Psoas muscle (tissue), 8 donors: ENCODE data around the gene HMOX1. TPM values are rescaled to one million over a fixed set of nuclear protein-coding genes. Genes with fewer than 3 reads are reported as not detected.

ENCODE experiments used
- ATAC-seq, 4 donors: fragments of 200-7000 bp; cut with Tn5 transposase; one replicate each; pipeline ENCODE4 v1.9.1; 2020; ENCODE audit warnings: moderate library complexity in 3 of 4, mild to moderate bottlenecking in 2 of 4
- DNase-seq, 2 donors: peaks; one replicate each; pipeline ENCODE4 v3.0.0-alpha.2; 2020
- H3K27ac ChIP-seq: fragments of 200-600 bp; one replicate; pipeline ENCODE4 v1.8.0; 2022
- H3K27me3 ChIP-seq, 3 donors: fragments of 200-600 bp in 1 of 3; one replicate each; pipeline versions ENCODE4 v1.6.1 to v1.8.0; 2013 to 2022; ENCODE audit warnings: low read length in 2 of 3, mild to moderate bottlenecking in 2 of 3, moderate library complexity in 1 of 3; ENCODE audit not compliant: insufficient read depth in 3 of 3
- H3K36me3 ChIP-seq, 2 donors: fragments of 200-600 bp in 1 of 2; one replicate each; pipeline versions ENCODE4 v1.6.1 to v1.8.0; 2013 to 2022; ENCODE audit warnings: low read depth in 1 of 2, mild to moderate bottlenecking in 1 of 2, moderate library complexity in 1 of 2; ENCODE audit not compliant: insufficient read depth in 1 of 2
- H3K4me1 ChIP-seq: fragments of 200-600 bp; one replicate; pipeline ENCODE4 v1.8.0; 2022
- H3K4me3 ChIP-seq: fragments of 200-600 bp; one replicate; pipeline ENCODE4 v1.8.0; 2022; ENCODE audit warnings: mild to moderate bottlenecking
- H3K9me3 ChIP-seq: fragments of 200-600 bp; one replicate; pipeline ENCODE4 v1.8.0; 2022
- CTCF ChIP-seq: fragments of 200-600 bp; IDR thresholded peaks from one replicate; pipeline ENCODE4 v1.8.0; 2022; ENCODE audit warnings: antibody characterized with exemption
- WGBS, 3 donors: extraction: QIAGEN DNeasy Blood & Tissue Kit; methylation state at CpG; one replicate each; pipeline versions ENCODE4 v1.1.6 to v1.1.7; 2013; 5-methylcytosine and 5-hydroxymethylcytosine counted together
- intact Hi-C, 2 donors: fragments of 100-400 bp; cut with DNase I; formaldehyde crosslinking; loops; one replicate each; pipeline versions ENCODE4 v1.11.0 to v1.14.2; 2022
- polyA plus RNA-seq, 3 donors: library from polyadenylated mRNA; stranded (reverse); fragments of 200-250 nt; gene quantifications; one replicate each; pipeline ENCODE4 v1.2.3, GENCODE V29; 2013
- total RNA-seq, 4 donors: library from RNA; stranded (reverse); fragmentation: NEBNext Ultra II Directional in 2 of 4; extraction: Animal tissue kit (Norgen Biotek cat#: 25700) in 2 of 4; gene quantifications; one replicate each; pipeline versions ENCODE4 v1.2.1 to v1.2.4, GENCODE V29; 2021 to 2023
- donor health status: healthy with polysubstance abuse.
- donor health status: DM: no; HTN: no; CAD: no; lungs with moderate emphysema.
- donor health status: Bipolar disorder and iron deficiency.
- donor health status: healthy.
- donor health status: DM: yes; HTN: yes; CAD: no.
- donor health status: DM: no; HTN: no; CAD: no.
- donor health status: DM: no; HTN: no; CAD: no.
- donor health status: DM: yes; HTN: yes; CAD: no.

HMOX1 gene
- total and polyA plus RNA-seq, 7 donors: 20.5 to 249 (median 75.0) TPM

GRCh38 chr22:35373781-35374180 is 7.1 kb upstream of the HMOX1 start:
- peaks cover 31% of the 10 kb centered on the region for H3K4me1 ChIP-seq
- H3K27ac ChIP-seq: peak overlapping the region; percentile 95
- H3K9me3 ChIP-seq: no peaks in the 10 kb centered on the region

GRCh38 chr22:35375031-35375430 is 5.9 kb upstream of the HMOX1 start:
- WGBS, 3 donors: 69 to 83% (median 79%) methylated on average over 3 of the region's 3 CpGs
- intact Hi-C loops: no loop called here
- no peak for TF ChIP-seq CTCF
- Histone ChIP-seq H3K27me3 (no peaks in the 10 kb centered on the region), H3K27ac (peak overlapping the region; percentile 42), H3K4me1 (peaks cover 26% of the 10 kb centered on the region), H3K9me3 (no peaks in the 10 kb centered on the region), H3K36me3 (no peaks in the 10 kb centered on the region), H3K4me3 (no peak overlapping the region)
- DNase-seq: no peak
- ATAC-seq: no peak

More at GRCh38 chr22:35373781-35374180, 7.1 kb upstream of the HMOX1 start:
- Histone ChIP-seq H3K4me3 (no peak overlapping the region), H3K36me3 (no peaks in the 10 kb centered on the region), H3K27me3 (no peaks in the 10 kb centered on the region)
- no peak for ATAC-seq
- TF ChIP-seq CTCF: no peak
- intact Hi-C loops: no loop called here
- DNase-seq: no peak
- WGBS, 3 donors: 88 to 89% (median 88%) methylated on average over 6 of the region's 6 CpGs

- no peaks in the 10 kb centered on the region for H3K36me3 ChIP-seq
- ATAC-seq (no peak), DNase-seq (no peak)
- H3K4me1 ChIP-seq: peaks cover 26% of the 10 kb centered on the region
- intact Hi-C loops: no loop called here
- no peak overlapping the region for H3K4me3 ChIP-seq
- H3K27ac ChIP-seq: peak overlapping the region; percentile 42
- TF ChIP-seq CTCF: no peak
- H3K9me3 ChIP-seq: no peaks in the 10 kb centered on the region
- no peaks in the 10 kb centered on the region for H3K27me3 ChIP-seq
- WGBS, 3 donors: 52 to 76% (median 58%) methylated on average over 8 of the region's 8 CpGs
Observed at GRCh38 chr22:35375526-35375925, 5.4 kb upstream of the HMOX1 start.

GRCh38 chr22:35376728-35377472 is 4.0 kb upstream of the HMOX1 start:
- DNase-seq: peak; percentile 92 to 95
- no peaks in the 10 kb centered on the region for H3K9me3 ChIP-seq
- WGBS, 3 donors: 15 to 25% (median 22%) methylated on average over 17 of the region's 17 CpGs
- H3K4me1 ChIP-seq: peaks cover 27% of the 10 kb centered on the region
- peak; percentile 12 to 39 (median 26) for ATAC-seq
- no peak overlapping the region for H3K4me3 ChIP-seq
- no peaks in the 10 kb centered on the region for H3K27me3 ChIP-seq
- peak overlapping the region; percentile 83 for H3K27ac ChIP-seq
- intact Hi-C loops: no loop called here
- H3K36me3 ChIP-seq: no peaks in the 10 kb centered on the region
- TF ChIP-seq CTCF: no peak

- TF ChIP-seq CTCF: no peak
- Histone ChIP-seq H3K36me3 (peaks cover 0 to under 1% of the 10 kb centered on the region in 2 donors), H3K27me3 (no peaks in the 10 kb centered on the region), H3K4me1 (peaks cover 27% of the 10 kb centered on the region), H3K27ac (peak overlapping the region; percentile 83), H3K4me3 (no peak overlapping the region), H3K9me3 (no peaks in the 10 kb centered on the region)
- 84 to 94% (median 89%) methylated on average over 3 of the region's 3 CpGs for WGBS, 3 donors
- intact Hi-C loops: no loop called here
- no peak for ATAC-seq
- DNase-seq: no peak
Observed at GRCh38 chr22:35377735-35378134, 3.2 kb upstream of the HMOX1 start.
